ENCODE results near the gene MUC7.

Gene MUC7

DNA sequence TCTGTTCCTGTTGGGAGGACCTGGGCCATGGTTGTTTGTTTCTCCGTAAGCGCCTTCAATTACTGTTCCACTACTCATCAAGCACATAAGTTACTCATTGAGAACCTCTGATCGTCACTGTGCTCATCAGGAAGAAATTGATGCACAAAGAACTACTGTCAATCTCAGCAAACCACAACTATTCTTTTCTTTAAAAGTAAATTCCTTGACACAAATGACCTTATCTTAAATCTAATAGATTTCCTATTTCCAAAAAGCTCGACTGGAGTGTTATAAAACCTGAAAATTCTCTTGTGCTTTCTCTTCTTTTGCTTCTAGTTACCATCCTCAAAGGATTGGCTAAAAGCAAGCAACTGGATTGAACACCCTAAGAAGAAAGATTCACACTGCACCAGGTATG is at the start of gene MUC7:
Gene MUC7, plus strand, starts transcription at position 301 of the 400 bp plus-strand sequence. CDS start 1,825 bp downstream, outside the sequence.
- no peaks in the 10 kb centered on the region for H3K36me3 ChIP-seq
- no peak within 1 kb of the TSS for H3K27ac ChIP-seq
- H3K9me3 ChIP-seq (ENCODE audit: severe bottlenecking) = peaks cover 2% of the 10 kb centered on the region
- TF ChIP-seq, protein P1, sequence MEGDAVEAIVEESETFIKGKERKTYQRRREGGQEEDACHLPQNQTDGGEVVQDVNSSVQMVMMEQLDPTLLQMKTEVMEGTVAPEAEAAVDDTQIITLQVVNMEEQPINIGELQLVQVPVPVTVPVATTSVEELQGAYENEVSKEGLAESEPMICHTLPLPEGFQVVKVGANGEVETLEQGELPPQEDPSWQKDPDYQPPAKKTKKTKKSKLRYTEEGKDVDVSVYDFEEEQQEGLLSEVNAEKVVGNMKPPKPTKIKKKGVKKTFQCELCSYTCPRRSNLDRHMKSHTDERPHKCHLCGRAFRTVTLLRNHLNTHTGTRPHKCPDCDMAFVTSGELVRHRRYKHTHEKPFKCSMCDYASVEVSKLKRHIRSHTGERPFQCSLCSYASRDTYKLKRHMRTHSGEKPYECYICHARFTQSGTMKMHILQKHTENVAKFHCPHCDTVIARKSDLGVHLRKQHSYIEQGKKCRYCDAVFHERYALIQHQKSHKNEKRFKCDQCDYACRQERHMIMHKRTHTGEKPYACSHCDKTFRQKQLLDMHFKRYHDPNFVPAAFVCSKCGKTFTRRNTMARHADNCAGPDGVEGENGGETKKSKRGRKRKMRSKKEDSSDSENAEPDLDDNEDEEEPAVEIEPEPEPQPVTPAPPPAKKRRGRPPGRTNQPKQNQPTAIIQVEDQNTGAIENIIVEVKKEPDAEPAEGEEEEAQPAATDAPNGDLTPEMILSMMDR (IDR thresholded peaks at IDR 0.05; ENCODE audit: low read depth, low read length) = no peak
- H3K27me3 ChIP-seq (ENCODE audit: insufficient read depth, low read depth, severe bottlenecking) = no peaks in the 10 kb centered on the region
- no peak for DNase-seq
- no peak within 1 kb of the TSS for H3K4me3 ChIP-seq (ENCODE audit: low read depth, low read length)

DNA sequence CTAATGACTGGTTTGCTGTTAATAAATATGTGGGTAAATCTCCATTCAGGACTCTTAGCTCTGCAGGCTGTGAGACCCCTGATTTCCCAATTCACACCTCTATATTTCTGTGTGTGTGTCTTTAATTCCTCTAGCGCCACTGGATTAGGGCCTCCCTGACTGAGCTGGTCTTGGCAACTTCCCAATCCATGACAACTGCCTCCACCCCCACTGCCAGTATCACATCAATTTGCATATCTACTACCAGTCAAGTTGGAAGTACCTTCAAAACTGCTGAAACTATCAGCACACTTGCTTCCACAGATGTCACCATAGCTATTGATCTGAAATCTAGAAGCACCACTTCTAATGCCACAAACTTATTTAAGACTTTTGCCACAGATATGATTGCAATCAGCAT is 46.7 kb upstream of the MUC7 start:
- TF ChIP-seq, protein P1 (IDR thresholded peaks at IDR 0.05; ENCODE audit: low read depth, low read length) = no peak
- Histone ChIP-seq H3K9me3 (ENCODE audit: severe bottlenecking) (no peaks in the 10 kb centered on the region), H3K27me3 (ENCODE audit: insufficient read depth, low read depth, severe bottlenecking) (no peaks in the 10 kb centered on the region), H3K4me3 (ENCODE audit: low read depth, low read length) (no peak overlapping the region), H3K27ac (no peak overlapping the region), H3K36me3 (no peaks in the 10 kb centered on the region)
- DNase-seq = no peak

DNA sequence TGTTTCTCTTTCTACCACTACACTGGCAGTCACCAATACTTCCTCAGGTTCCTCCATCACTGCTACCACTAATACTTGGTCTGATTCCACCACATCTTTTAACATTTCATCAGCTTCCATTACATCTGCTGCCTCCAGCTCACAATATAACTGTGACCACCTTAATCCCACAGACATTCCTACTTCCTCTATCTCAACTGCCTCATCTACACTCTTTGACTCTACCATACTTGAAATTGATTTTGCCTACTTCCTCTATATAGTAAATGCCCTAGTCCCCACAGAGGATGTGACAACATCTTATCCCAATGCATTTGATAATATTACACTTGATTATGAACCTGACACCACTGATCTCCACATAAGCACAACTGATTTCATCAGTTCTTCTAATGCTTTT is 45.2 kb upstream of the MUC7 start:
- Histone ChIP-seq H3K27me3 (ENCODE audit: insufficient read depth, low read depth, severe bottlenecking) (no peaks in the 10 kb centered on the region), H3K4me3 (ENCODE audit: low read depth, low read length) (no peak overlapping the region), H3K36me3 (no peaks in the 10 kb centered on the region), H3K27ac (no peak overlapping the region), H3K9me3 (ENCODE audit: severe bottlenecking) (no peaks in the 10 kb centered on the region)
- TF ChIP-seq, protein P1 (IDR thresholded peaks at IDR 0.05; ENCODE audit: low read depth, low read length) = no peak
- DNase-seq = no peak

DNA sequence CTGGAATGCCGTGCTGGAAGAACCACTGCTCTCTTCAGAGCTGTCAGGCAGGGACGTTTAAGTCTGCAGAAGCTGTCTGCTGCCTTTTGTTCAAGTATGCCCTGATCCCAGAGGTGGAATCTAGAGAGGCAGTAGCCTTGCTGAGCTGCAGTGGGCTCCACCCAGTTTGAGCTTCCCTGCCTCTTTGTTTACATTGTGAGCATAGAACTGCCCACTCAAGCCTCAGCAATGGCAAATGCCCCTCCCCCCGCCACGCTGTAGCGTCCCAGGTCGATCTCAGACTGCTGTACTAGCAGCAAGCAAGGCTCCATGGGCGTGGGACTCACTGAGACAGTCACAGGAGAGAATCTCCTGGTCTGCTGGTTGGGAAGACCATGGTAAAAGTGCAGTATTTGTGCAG is 34.8 kb upstream of the MUC7 start:
- TF ChIP-seq, protein P1 (IDR thresholded peaks at IDR 0.05; ENCODE audit: low read depth, low read length) = no peak
- Histone ChIP-seq H3K9me3 (ENCODE audit: severe bottlenecking) (no peaks in the 10 kb centered on the region), H3K4me3 (ENCODE audit: low read depth, low read length) (no peak overlapping the region), H3K27me3 (ENCODE audit: insufficient read depth, low read depth, severe bottlenecking) (no peaks in the 10 kb centered on the region), H3K27ac (no peak overlapping the region), H3K36me3 (no peaks in the 10 kb centered on the region)
- DNase-seq = no peak

GRCh38 chr4:70442474-70442873 is 29.5 kb upstream of the MUC7 start:
- H3K4me3 ChIP-seq (ENCODE audit: low read depth, low read length) = no peak overlapping the region
- H3K27me3 ChIP-seq (ENCODE audit: insufficient read depth, low read depth, severe bottlenecking) = no peaks in the 10 kb centered on the region
- H3K27ac ChIP-seq = no peak overlapping the region
- H3K36me3 ChIP-seq = no peaks in the 10 kb centered on the region
- no peaks in the 10 kb centered on the region for H3K9me3 ChIP-seq (ENCODE audit: severe bottlenecking)
- no peak for DNase-seq
- TF ChIP-seq, protein P1 (IDR thresholded peaks at IDR 0.05; ENCODE audit: low read depth, low read length) = no peak

GRCh38 chr4:70443329-70443728 is 28.7 kb upstream of the MUC7 start:
- Histone ChIP-seq H3K4me3 (ENCODE audit: low read depth, low read length) (no peak overlapping the region), H3K27ac (no peak overlapping the region), H3K36me3 (no peaks in the 10 kb centered on the region), H3K27me3 (ENCODE audit: insufficient read depth, low read depth, severe bottlenecking) (no peaks in the 10 kb centered on the region), H3K9me3 (ENCODE audit: severe bottlenecking) (no peaks in the 10 kb centered on the region)
- TF ChIP-seq, protein P1 (IDR thresholded peaks at IDR 0.05; ENCODE audit: low read depth, low read length) = no peak
- DNase-seq = no peak
